ENCODE measurements around the gene MS4A10.

The MS4A10 gene

GRCh38 chr11:60830478-60831142 is 45.5 kb downstream of the MS4A10 start:
- no peak for DNase-seq

- peak; percentile 79 for DNase-seq
Measured at GRCh38 chr11:60831143-60831500, 46.0 kb downstream of the MS4A10 start.

- no peak for DNase-seq
Measured at GRCh38 chr11:60831501-60832079, 46.5 kb downstream of the MS4A10 start.

GRCh38 chr11:60834742-60835533 is 49.8 kb downstream of the MS4A10 start:
- no peak for DNase-seq

- DNase-seq: no peak
Measured at GRCh38 chr11:60835534-60835846, 50.4 kb downstream of the MS4A10 start.

GRCh38 chr11:60836866-60837515 is 51.9 kb downstream of the MS4A10 start:
- no peak for DNase-seq

GRCh38 chr11:60838132-60838531 is 53.0 kb downstream of the MS4A10 start:
- DNase-seq: no peak

- no peak for DNase-seq
Measured at GRCh38 chr11:60840470-60841430, 55.6 kb downstream of the MS4A10 start.

GRCh38 chr11:60841797-60842667 is 56.9 kb downstream of the MS4A10 start, which contains the start of gene CCDC86:
CCDC86 (plus strand) TSS chr11:60842113; CDS start chr11:60842125, 12 bp downstream.
- peak; percentile 99 for DNase-seq

GRCh38 chr11:60842668-60843600 is 57.8 kb downstream of the MS4A10 start:
- DNase-seq: no peak

GRCh38 chr11:60844045-60844869 is 59.1 kb downstream of the MS4A10 start:
- DNase-seq: no peak

- DNase-seq: no peak
Measured at GRCh38 chr11:60844870-60845221, 59.7 kb downstream of the MS4A10 start.

GRCh38 chr11:60845338-60845737 is 60.2 kb downstream of the MS4A10 start:
- no peak for DNase-seq

GRCh38 chr11:60847281-60847680 is 62.1 kb downstream of the MS4A10 start:
- DNase-seq: no peak

GRCh38 chr11:60847896-60848295 is 62.8 kb downstream of the MS4A10 start:
- no peak for DNase-seq

- no peak for DNase-seq
Measured at GRCh38 chr11:60848714-60849151, 63.6 kb downstream of the MS4A10 start.

GRCh38 chr11:60849641-60850520 is 64.7 kb downstream of the MS4A10 start:
- no peak for DNase-seq

All from activated CD4-positive, CD25-positive, alpha-beta regulatory T cell treated with anti-CD3 and anti-CD28 coated beads, Interleukin-2, amount 50 U/mL, for 72 hours (primary cell).